A673 (cell line): ENCODE measurements around the gene PDCD1. TPM values are rescaled to one million over a fixed set of nuclear protein-coding genes. Genes with fewer than 3 reads are reported as not detected.
A peak's percentile ranks its signal among the peaks of the same experiment; 100 is the strongest.
"Not testable (repeated sequence)": the region's sequence is repeated elsewhere in the genome, so short reads cannot be mapped to it uniquely, and the experiment has no call there.

ENCODE experiments used
- Bru-seq: library from RNA; stranded (reverse); fragments of 400-500 nt; gene quantifications from one replicate; lab custom pipeline; 2021; lab: Mats Ljungman, UMichigan
- BruChase-seq, 2 experiments: library from RNA; stranded (reverse); fragments of 400-500 nt; gene quantifications; one replicate each; lab custom pipeline; 2021; lab: Mats Ljungman, UMichigan
- BruUV-seq: library from RNA; stranded (reverse); fragments of 400-500 nt; replicated peaks from 2 replicates; lab custom pipeline; 2021; lab: Mats Ljungman, UMichigan
- CTCF ChIA-PET: fragments of 300-600 bp; sonication (Branson Sonifier 250); formaldehyde crosslinking; loops from one replicate; lab custom pipeline; 2022; ENCODE audit warnings: antibody characterized with exemption; lab: Charles Lee
- POLR2A ChIA-PET: fragments of 300-600 bp; sonication (Branson Sonifier 250); formaldehyde crosslinking; loops from one replicate; lab custom pipeline; 2022; ENCODE audit warnings: antibody characterized with exemption; ENCODE audit not compliant: low non-redundant PET; lab: Charles Lee
- DNase-seq: peaks from one replicate; pipeline ENCODE4 v3.0.0-alpha.2; 2015; ENCODE audit warnings: low spot score
- H3K27ac ChIP-seq: fragments of 200-600 bp; sonication (generic); 2 replicates; pipeline ENCODE4 v1.5.1; 2016; ENCODE audit warnings: mixed run types, low read depth, mild to moderate bottlenecking, mixed read lengths, antibody characterized with exemption, low read length; ENCODE audit not compliant: poor library complexity, severe bottlenecking
- H3K27me3 ChIP-seq: fragments of 200-600 bp; sonication (generic); replicated peaks from 2 replicates; pipeline ENCODE4 v1.6.1; 2017; ENCODE audit warnings: mixed run types, low read depth, mild to moderate bottlenecking, mixed read lengths, antibody characterized with exemption, low read length; ENCODE audit not compliant: insufficient read depth, poor library complexity
- H3K36me3 ChIP-seq: fragments of 200-600 bp; sonication (generic); 2 replicates; pipeline ENCODE4 v1.6.1; 2016; ENCODE audit warnings: mixed run types, mild to moderate bottlenecking, mixed read lengths, antibody characterized with exemption, low read length; ENCODE audit not compliant: insufficient read depth, poor library complexity, severe bottlenecking
- H3K4me1 ChIP-seq: fragments of 200-600 bp; sonication (generic); 2 replicates; pipeline ENCODE4 v1.6.1; 2017; ENCODE audit warnings: mixed run types, mild to moderate bottlenecking, mixed read lengths, antibody characterized with exemption, low read length; ENCODE audit not compliant: insufficient read depth, poor library complexity, severe bottlenecking
- H3K4me3 ChIP-seq: fragments of 200-600 bp; sonication (generic); 2 replicates; pipeline ENCODE4 v1.5.1; 2016; ENCODE audit warnings: low read depth, mixed run types, mild to moderate bottlenecking, mixed read lengths, low read length; ENCODE audit not compliant: poor library complexity, severe bottlenecking
- H3K9me3 ChIP-seq: fragments of 200-600 bp; sonication (generic); 2 replicates; pipeline ENCODE4 v1.6.1; 2016; ENCODE audit warnings: mixed run types, low read depth, mild to moderate bottlenecking, mixed read lengths, antibody characterized with exemption, low read length; ENCODE audit not compliant: poor library complexity, severe bottlenecking
- EZH2 ChIP-seq: fragments of 200-600 bp; sonication (generic); IDR thresholded peaks from 2 replicates; pipeline ENCODE4 v1.6.1; 2017; ENCODE audit warnings: borderline replicate concordance, low read depth, mild to moderate bottlenecking, mixed read lengths, antibody characterized with exemption, low read length; ENCODE audit not compliant: poor library complexity, severe bottlenecking
- intact Hi-C: fragments of 100-400 bp; cut with micrococcal nuclease; formaldehyde crosslinking; loops from one replicate; pipeline ENCODE4 v1.10.0; 2022; ENCODE audit not compliant: unreplicated experiment
- long read RNA-seq: library from polyadenylated mRNA; stranded (forward); transcript quantifications from one replicate; pipeline ENCODE4 v2.0.0, GENCODE V29; 2022
- total RNA-seq: library from RNA; stranded (reverse); gene quantifications from 2 replicates; pipeline ENCODE4 v1.2.3, GENCODE V29; 2021
- TF ChIP-seq, protein P1 (sequence below): fragments of 300-800, 200-600 bp; sonication (generic); conservative IDR thresholded peaks from 2 replicates; pipeline ENCODE4 v1.5.1; 2017; ENCODE audit warnings: low read depth, mild to moderate bottlenecking, antibody characterized with exemption, low read length, moderate library complexity, mixed read lengths

The PDCD1 gene
- 0.34 and 0.35 TPM in 2 replicates for total RNA-seq
- percentile 16 among the genes with signal in this experiment for Bru-seq, nascent RNA
- not detected for BruChase-seq, experiment 1, labeled RNA remaining after a 2-hour chase
- BruChase-seq, experiment 2, labeled RNA remaining after a 6-hour chase = not detected
- long read RNA-seq = 0 reads

DNA sequence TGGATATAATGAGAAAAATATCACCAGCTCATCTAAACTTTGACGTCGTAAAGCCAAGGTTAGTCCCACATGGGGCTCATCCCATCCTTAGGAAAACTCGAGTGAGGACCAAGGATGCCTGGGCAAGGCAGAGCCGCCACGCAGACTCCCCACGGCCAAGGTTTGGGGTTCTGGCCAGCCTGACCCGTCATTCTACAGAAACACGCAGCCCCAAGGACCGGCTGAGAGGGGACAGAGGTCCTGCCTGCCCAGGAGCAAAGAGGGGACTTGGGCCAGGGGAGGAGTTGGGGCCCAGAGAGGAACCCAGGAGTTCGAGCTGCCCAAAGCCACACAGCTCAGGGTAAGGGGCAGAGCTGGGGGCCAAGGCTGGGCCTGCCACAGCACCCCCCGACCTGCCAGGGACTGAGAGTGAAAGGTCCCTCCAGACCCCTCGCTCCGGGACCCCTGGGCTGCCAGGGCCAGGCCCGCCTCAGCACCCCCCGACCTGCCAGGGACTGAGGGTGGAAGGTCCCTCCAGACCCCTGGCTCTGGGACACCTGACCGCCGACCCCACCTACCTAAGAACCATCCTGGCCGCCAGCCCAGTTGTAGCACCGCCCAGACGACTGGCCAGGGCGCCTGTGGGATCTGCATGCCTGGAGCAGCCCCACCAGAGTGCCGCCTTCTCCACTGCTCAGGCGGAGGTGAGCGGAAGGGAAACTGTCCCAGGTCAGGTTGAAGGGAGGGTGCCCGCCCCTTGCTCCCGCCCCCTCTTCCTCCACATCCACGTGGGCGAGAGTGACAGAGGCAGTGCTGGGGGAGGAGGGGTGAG lies at the start of gene PDCD1:
Gene PDCD1 (minus strand): TSS at position 689 of the 811 bp plus-strand sequence. CDS start 56 bp downstream, at position 633.
- DNase-seq = no peak
- no peaks in the 10 kb centered on the region for H3K27me3 ChIP-seq
- no peaks in the 10 kb centered on the region for H3K9me3 ChIP-seq
- peaks cover 33% of the 10 kb centered on the region for H3K4me1 ChIP-seq
- no peak within 1 kb of the TSS for H3K4me3 ChIP-seq
- TF ChIP-seq, protein P1, sequence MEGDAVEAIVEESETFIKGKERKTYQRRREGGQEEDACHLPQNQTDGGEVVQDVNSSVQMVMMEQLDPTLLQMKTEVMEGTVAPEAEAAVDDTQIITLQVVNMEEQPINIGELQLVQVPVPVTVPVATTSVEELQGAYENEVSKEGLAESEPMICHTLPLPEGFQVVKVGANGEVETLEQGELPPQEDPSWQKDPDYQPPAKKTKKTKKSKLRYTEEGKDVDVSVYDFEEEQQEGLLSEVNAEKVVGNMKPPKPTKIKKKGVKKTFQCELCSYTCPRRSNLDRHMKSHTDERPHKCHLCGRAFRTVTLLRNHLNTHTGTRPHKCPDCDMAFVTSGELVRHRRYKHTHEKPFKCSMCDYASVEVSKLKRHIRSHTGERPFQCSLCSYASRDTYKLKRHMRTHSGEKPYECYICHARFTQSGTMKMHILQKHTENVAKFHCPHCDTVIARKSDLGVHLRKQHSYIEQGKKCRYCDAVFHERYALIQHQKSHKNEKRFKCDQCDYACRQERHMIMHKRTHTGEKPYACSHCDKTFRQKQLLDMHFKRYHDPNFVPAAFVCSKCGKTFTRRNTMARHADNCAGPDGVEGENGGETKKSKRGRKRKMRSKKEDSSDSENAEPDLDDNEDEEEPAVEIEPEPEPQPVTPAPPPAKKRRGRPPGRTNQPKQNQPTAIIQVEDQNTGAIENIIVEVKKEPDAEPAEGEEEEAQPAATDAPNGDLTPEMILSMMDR = no peak
- no peak for TF ChIP-seq EZH2
- BruUV-seq = no TSS peak
- ChIA-PET POLR2A (no interaction called here), CTCF (no interaction called here)
- intact Hi-C loops = no loop called here
- H3K27ac ChIP-seq = peak within 1 kb of the TSS; percentile 62
- no peaks in the 10 kb centered on the region for H3K36me3 ChIP-seq

DNA sequence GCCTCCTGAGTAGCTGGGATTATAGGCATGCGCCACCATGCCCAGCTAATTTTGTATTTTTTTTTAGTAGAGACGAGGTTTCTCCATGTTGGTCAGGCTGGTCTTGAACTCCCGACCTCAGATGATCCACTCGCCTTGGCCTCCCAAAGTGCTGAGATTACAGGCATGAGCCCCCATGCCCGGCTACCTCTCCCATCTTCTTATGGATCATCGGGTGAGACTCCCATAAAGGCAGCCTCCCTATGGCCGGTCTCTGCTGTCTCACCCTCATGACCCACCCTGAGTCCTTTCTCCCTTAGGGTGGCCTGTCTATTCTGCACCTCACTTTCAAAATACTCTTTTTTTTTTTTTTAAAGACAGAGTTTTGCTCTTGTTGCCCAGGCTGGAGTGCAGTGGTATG lies 49.1 kb upstream of the PDCD1 start:
- POLR2A ChIA-PET, DNase-seq, H3K27ac ChIP-seq, BruUV-seq, H3K4me3 ChIP-seq, intact Hi-C loops, H3K4me1 ChIP-seq, CTCF ChIA-PET, H3K9me3 ChIP-seq, H3K27me3 ChIP-seq, H3K36me3 ChIP-seq: not testable (repeated sequence)

DNA sequence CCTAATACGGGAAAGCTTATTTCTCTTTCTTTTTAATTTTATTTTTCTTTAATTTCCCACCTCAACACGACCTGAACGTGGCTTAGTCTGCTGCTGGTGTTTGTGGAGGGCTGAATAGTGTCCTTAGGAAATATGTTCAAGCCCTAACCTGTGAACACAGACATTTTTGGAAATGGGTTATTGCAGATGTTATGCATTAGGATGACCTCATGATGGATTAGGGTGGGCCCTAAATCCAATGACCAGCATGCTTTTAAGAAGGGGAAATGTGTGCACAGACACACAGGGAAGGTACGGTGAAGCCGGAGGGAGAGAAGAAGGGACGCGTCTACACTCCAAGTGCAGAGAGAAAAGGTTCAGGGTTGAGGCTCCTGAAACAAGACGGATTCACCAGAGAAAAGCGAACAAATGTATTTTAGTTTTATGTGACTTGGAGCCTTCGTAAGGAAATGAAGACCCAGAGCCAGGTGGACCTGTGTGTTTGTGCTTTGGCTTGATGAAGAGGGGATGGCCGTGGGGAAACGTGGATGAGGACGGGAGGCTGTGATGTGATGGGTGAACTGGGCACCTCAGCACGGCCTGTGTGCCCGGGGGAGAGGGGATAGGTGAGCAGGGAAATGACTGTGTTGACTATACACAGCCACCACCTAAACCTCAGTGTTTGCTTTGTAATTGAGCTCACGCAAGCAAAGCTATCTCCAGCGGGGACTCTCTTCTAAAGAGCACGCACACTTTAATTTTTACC lies 48.3 kb upstream of the PDCD1 start:
- no peaks in the 10 kb centered on the region for H3K27me3 ChIP-seq
- CTCF ChIA-PET = no interaction called here
- H3K4me1 ChIP-seq = no peaks in the 10 kb centered on the region
- intact Hi-C loops = no loop called here
- H3K27ac ChIP-seq = no peak overlapping the region
- TF ChIP-seq, protein P1 = no peak
- TF ChIP-seq EZH2 = no peak
- no peak for DNase-seq
- H3K4me3 ChIP-seq = no peak overlapping the region
- BruUV-seq = no TSS peak
- H3K36me3 ChIP-seq = peaks cover 3% of the 10 kb centered on the region
- POLR2A ChIA-PET = no interaction called here
- H3K9me3 ChIP-seq = no peaks in the 10 kb centered on the region

DNA sequence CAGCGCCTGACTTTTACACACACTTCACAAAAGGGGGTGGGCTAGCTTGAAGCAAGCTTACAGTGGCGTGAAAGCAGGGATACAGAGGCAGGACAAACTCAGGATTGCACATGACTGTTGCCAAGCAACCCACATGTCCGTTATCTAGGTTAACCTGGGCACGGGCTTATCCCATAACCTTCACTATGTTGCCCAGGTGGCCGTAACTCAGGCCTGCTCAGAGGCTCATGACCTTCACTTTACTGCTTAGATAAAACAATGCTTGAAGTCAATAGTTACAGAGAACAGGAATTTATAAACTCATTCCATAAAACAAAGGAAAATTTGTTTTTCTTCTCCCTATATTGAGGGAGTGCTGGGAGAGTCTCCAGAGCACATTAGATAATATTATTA lies 47.7 kb upstream of the PDCD1 start:
- H3K27ac ChIP-seq, CTCF ChIA-PET, H3K36me3 ChIP-seq, H3K4me3 ChIP-seq, intact Hi-C loops, POLR2A ChIA-PET, BruUV-seq, H3K27me3 ChIP-seq, H3K9me3 ChIP-seq, DNase-seq, H3K4me1 ChIP-seq: not testable (repeated sequence)
